Nephron (organoid): ENCODE measurements around the gene CRCP.
"Not testable (repeated sequence)": the region's sequence is repeated elsewhere in the genome, so short reads cannot be mapped to it uniquely, and the experiment has no call there.

Experiments
- H3K27ac Mint-ChIP-seq, 3 experiments: 2 replicates each; pipeline ENCODE4 v1.8.0; 2020; ENCODE audit warnings: mixed read lengths in 3 of 3, mild to moderate bottlenecking in 2 of 3, moderate library complexity in 1 of 3
- H3K27me3 Mint-ChIP-seq: 2 replicates; pipeline ENCODE4 v1.8.0; 2021; ENCODE audit warnings: low read depth, mild to moderate bottlenecking, moderate library complexity, mixed read lengths
- H3K36me3 Mint-ChIP-seq: 2 replicates; pipeline ENCODE4 v1.8.0; 2020; ENCODE audit warnings: low read depth, mixed read lengths
- H3K4me1 Mint-ChIP-seq: 2 replicates; pipeline ENCODE4 v1.8.0; 2020; ENCODE audit warnings: mixed read lengths
- H3K4me3 Mint-ChIP-seq, 3 experiments: 2 replicates each; pipeline ENCODE4 v1.8.0; 2020; ENCODE audit warnings: mild to moderate bottlenecking in 3 of 3, mixed read lengths in 3 of 3, moderate library complexity in 2 of 3
- H3K9me3 Mint-ChIP-seq: 2 replicates; pipeline ENCODE4 v1.8.0; 2020; ENCODE audit warnings: mixed read lengths
- CTCF ChIP-seq, 3 experiments: fragments of 200-600 bp; sonication (generic); IDR thresholded peaks; one replicate each; pipeline ENCODE4 v1.5.0; 2021; ENCODE audit warnings: antibody characterized with exemption in 3 of 3; ENCODE audit not compliant: unreplicated experiment in 3 of 3

The CRCP gene

GRCh38 chr7:66119245-66119850 lies 4.7 kb downstream of the CRCP start:
- Mint-ChIP-seq H3K9me3 (no peaks in the 10 kb centered on the region), H3K27me3 (no peaks in the 10 kb centered on the region), H3K36me3 (peaks cover 6% of the 10 kb centered on the region), H3K4me1 (peaks cover 40% of the 10 kb centered on the region), H3K4me3 (peak overlapping the region in 1 of 3 experiments; percentile 16), H3K27ac (peak overlapping the region in 2 of 3 experiments; percentile 15 to 75)
- no peak for TF ChIP-seq CTCF (IDR thresholded peaks at IDR 0.05; ENCODE audit: unreplicated experiment in 3 of 3)

- Mint-ChIP-seq H3K27ac (no peak overlapping the region), H3K27me3 (no peaks in the 10 kb centered on the region), H3K9me3 (no peaks in the 10 kb centered on the region), H3K4me3 (no peak overlapping the region), H3K4me1 (peaks cover 35% of the 10 kb centered on the region), H3K36me3 (no peaks in the 10 kb centered on the region)
- no peak for TF ChIP-seq CTCF (IDR thresholded peaks at IDR 0.05; ENCODE audit: unreplicated experiment in 3 of 3)
Measured at GRCh38 chr7:66123175-66123528, 8.5 kb downstream of the CRCP start.

GRCh38 chr7:66124569-66124861 lies 9.9 kb downstream of the CRCP start:
- H3K36me3 Mint-ChIP-seq, H3K4me3 Mint-ChIP-seq, H3K9me3 Mint-ChIP-seq, H3K27me3 Mint-ChIP-seq: not testable (repeated sequence)
- peak overlapping the region in 2 of 3 experiments; percentile 0 to 28 for H3K27ac Mint-ChIP-seq
- peaks cover 21% of the 10 kb centered on the region for H3K4me1 Mint-ChIP-seq

- Mint-ChIP-seq H3K4me3 (no peak overlapping the region), H3K9me3 (no peaks in the 10 kb centered on the region), H3K27me3 (no peaks in the 10 kb centered on the region), H3K4me1 (peaks cover 21% of the 10 kb centered on the region), H3K27ac (peak overlapping the region in 2 of 3 experiments; percentile 0 to 28), H3K36me3 (peaks cover 5% of the 10 kb centered on the region)
- TF ChIP-seq CTCF (IDR thresholded peaks at IDR 0.05; ENCODE audit: unreplicated experiment in 3 of 3), result no peak
Measured at GRCh38 chr7:66125052-66125694, 10.5 kb downstream of the CRCP start.

GRCh38 chr7:66125781-66126352 lies 11.2 kb downstream of the CRCP start:
- H3K4me3 Mint-ChIP-seq, result not testable (repeated sequence)
- peaks cover 21% of the 10 kb centered on the region for H3K4me1 Mint-ChIP-seq

GRCh38 chr7:66127172-66127571 lies 12.5 kb downstream of the CRCP start:
- H3K36me3 Mint-ChIP-seq, result peaks cover 21% of the 10 kb centered on the region
- H3K4me3 Mint-ChIP-seq, H3K9me3 Mint-ChIP-seq, H3K27ac Mint-ChIP-seq, H3K27me3 Mint-ChIP-seq: not testable (repeated sequence)
- peaks cover 21% of the 10 kb centered on the region for H3K4me1 Mint-ChIP-seq

More at GRCh38 chr7:66125781-66126352, 11.2 kb downstream of the CRCP start:
- not testable (repeated sequence) for H3K36me3 Mint-ChIP-seq, H3K9me3 Mint-ChIP-seq, H3K27ac Mint-ChIP-seq, H3K27me3 Mint-ChIP-seq

GRCh38 chr7:66138994-66139752 lies 24.5 kb downstream of the CRCP start:
- Mint-ChIP-seq H3K4me3 (no peak overlapping the region), H3K4me1 (peaks cover 41% of the 10 kb centered on the region), H3K9me3 (no peaks in the 10 kb centered on the region), H3K27me3 (no peaks in the 10 kb centered on the region), H3K27ac (peak overlapping the region in 1 of 3 experiments; percentile 77), H3K36me3 (peaks cover 65% of the 10 kb centered on the region)
- no peak for TF ChIP-seq CTCF (IDR thresholded peaks at IDR 0.05; ENCODE audit: unreplicated experiment in 3 of 3)
